ENCODE data around the gene FARS2.

FARS2 gene

DNA sequence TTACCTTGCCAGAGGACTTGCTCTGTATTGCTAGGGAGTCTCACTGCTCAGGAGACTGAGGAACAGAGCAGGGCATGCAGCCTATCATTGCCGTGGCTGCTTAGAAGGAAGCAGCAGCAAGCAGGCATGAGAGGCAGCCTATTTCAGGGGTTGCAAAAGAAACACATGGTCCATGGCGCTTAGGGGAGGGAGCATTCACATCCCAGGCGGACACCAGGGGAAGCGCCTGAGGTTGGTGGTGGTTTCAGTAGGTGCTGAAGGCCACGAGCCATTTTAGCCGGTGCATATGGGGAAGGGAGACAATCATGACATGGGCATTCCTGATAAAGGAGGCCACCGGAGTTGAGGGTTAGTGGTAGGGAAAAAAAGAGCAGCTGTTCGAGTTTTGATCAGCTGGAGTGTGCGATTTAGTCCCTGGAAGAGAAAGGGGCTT is 20.9 kb downstream of the FARS2 start:
- no peaks in the 10 kb centered on the region for H3K36me3 ChIP-seq (ENCODE audit: control insufficient read depth in 2 of 2, insufficient read depth in 2 of 2, low read length in 2 of 2)
- H3K27ac ChIP-seq (ENCODE audit: low read depth in 2 of 2, low read length in 2 of 2) = no peak overlapping the region
- H3K4me3 ChIP-seq (ENCODE audit: low read length in 2 of 2) = no peak overlapping the region
- no peaks in the 10 kb centered on the region for H3K9me3 ChIP-seq (ENCODE audit: control insufficient read depth in 2 of 2, low read length in 2 of 2)
- H3K9ac ChIP-seq (ENCODE audit: low read depth in 1 of 2, low read length in 2 of 2) = no peak overlapping the region
- no peaks in the 10 kb centered on the region for H3K4me1 ChIP-seq (ENCODE audit: control insufficient read depth in 2 of 2, insufficient read depth in 2 of 2, low read length in 2 of 2)
- no peaks in the 10 kb centered on the region for H3K27me3 ChIP-seq (ENCODE audit: control insufficient read depth in 2 of 2, insufficient read depth in 2 of 2, low read length in 2 of 2)

DNA sequence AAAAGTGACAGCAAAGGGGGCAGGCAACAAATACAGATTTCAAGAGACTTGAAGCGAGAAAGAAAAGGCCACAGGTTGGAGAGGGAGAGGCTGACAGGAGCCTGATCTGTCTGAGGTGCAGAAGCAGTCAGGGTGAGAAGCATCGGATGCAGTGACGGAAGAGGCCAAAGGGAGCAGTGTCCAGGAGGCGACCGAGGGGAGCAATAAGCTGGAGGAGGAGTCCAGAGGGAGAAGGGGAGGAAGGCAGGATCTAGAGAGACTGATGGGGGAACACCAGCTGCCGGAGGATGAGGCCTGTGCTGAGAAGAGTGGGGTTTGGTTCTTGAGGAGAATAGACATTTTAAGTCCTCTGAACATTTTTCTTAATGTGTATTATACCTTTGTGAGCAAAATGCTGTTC is 23.8 kb downstream of the FARS2 start:
- no peak overlapping the region for H3K9ac ChIP-seq (ENCODE audit: low read depth in 1 of 2, low read length in 2 of 2)
- H3K4me1 ChIP-seq (ENCODE audit: control insufficient read depth in 2 of 2, insufficient read depth in 2 of 2, low read length in 2 of 2) = no peaks in the 10 kb centered on the region
- no peaks in the 10 kb centered on the region for H3K9me3 ChIP-seq (ENCODE audit: control insufficient read depth in 2 of 2, low read length in 2 of 2)
- no peaks in the 10 kb centered on the region for H3K36me3 ChIP-seq (ENCODE audit: control insufficient read depth in 2 of 2, insufficient read depth in 2 of 2, low read length in 2 of 2)
- H3K27ac ChIP-seq (ENCODE audit: low read depth in 2 of 2, low read length in 2 of 2) = no peak overlapping the region
- no peaks in the 10 kb centered on the region for H3K27me3 ChIP-seq (ENCODE audit: control insufficient read depth in 2 of 2, insufficient read depth in 2 of 2, low read length in 2 of 2)
- H3K4me3 ChIP-seq (ENCODE audit: low read length in 2 of 2) = no peak overlapping the region

DNA sequence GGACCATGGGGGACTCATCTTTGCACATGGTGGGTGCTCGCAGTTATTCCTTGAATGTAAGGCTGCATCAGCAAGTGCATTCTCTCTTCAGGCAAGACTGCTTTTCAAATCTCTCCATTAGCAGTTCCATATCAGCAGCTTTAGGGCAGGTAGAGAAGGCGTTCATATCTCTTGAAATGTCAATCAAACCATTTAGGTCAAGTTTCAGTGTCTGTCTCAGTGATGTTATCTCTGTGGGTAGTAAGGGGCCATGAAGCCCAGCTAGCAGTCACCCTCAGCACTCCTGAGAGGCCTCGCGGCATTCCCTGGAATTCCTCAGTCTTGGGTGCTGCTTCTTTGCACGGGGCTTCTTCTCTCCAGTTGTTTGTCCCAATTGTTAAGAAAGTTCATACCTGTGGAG is 24.2 kb downstream of the FARS2 start:
- H3K27ac ChIP-seq (ENCODE audit: low read depth in 2 of 2, low read length in 2 of 2) = no peak overlapping the region
- H3K36me3 ChIP-seq (ENCODE audit: control insufficient read depth in 2 of 2, insufficient read depth in 2 of 2, low read length in 2 of 2) = no peaks in the 10 kb centered on the region
- H3K9me3 ChIP-seq (ENCODE audit: control insufficient read depth in 2 of 2, low read length in 2 of 2) = no peaks in the 10 kb centered on the region
- H3K4me1 ChIP-seq (ENCODE audit: control insufficient read depth in 2 of 2, insufficient read depth in 2 of 2, low read length in 2 of 2) = no peaks in the 10 kb centered on the region
- no peak overlapping the region for H3K9ac ChIP-seq (ENCODE audit: low read depth in 1 of 2, low read length in 2 of 2)
- H3K27me3 ChIP-seq (ENCODE audit: control insufficient read depth in 2 of 2, insufficient read depth in 2 of 2, low read length in 2 of 2) = no peaks in the 10 kb centered on the region
- no peak overlapping the region for H3K4me3 ChIP-seq (ENCODE audit: low read length in 2 of 2)

DNA sequence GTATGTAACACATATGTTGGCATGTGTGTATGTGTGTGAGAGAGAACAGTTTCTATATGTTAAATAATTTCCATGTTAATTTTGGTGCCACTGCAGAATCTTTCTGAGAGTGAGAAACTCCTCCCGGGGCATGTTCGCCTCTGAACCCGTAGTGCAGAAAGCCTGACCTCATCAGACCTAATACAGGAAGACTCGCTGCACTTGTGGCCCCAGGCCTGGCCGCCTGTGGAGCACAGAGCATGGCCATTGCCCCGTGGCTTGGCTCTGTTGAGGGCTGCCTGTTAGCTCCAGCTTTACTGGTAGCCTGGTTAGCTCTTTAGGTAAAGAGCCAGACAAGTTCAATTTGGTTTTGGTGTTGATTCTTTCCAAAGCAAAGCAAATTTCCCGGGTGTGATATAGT is 25.5 kb downstream of the FARS2 start:
- Histone ChIP-seq H3K27me3 (ENCODE audit: control insufficient read depth in 2 of 2, insufficient read depth in 2 of 2, low read length in 2 of 2) (no peaks in the 10 kb centered on the region), H3K9me3 (ENCODE audit: control insufficient read depth in 2 of 2, low read length in 2 of 2) (no peaks in the 10 kb centered on the region), H3K4me3 (ENCODE audit: low read length in 2 of 2) (no peak overlapping the region), H3K4me1 (ENCODE audit: control insufficient read depth in 2 of 2, insufficient read depth in 2 of 2, low read length in 2 of 2) (no peaks in the 10 kb centered on the region), H3K9ac (ENCODE audit: low read depth in 1 of 2, low read length in 2 of 2) (no peak overlapping the region), H3K36me3 (ENCODE audit: control insufficient read depth in 2 of 2, insufficient read depth in 2 of 2, low read length in 2 of 2) (no peaks in the 10 kb centered on the region), H3K27ac (ENCODE audit: low read depth in 2 of 2, low read length in 2 of 2) (no peak overlapping the region)

DNA sequence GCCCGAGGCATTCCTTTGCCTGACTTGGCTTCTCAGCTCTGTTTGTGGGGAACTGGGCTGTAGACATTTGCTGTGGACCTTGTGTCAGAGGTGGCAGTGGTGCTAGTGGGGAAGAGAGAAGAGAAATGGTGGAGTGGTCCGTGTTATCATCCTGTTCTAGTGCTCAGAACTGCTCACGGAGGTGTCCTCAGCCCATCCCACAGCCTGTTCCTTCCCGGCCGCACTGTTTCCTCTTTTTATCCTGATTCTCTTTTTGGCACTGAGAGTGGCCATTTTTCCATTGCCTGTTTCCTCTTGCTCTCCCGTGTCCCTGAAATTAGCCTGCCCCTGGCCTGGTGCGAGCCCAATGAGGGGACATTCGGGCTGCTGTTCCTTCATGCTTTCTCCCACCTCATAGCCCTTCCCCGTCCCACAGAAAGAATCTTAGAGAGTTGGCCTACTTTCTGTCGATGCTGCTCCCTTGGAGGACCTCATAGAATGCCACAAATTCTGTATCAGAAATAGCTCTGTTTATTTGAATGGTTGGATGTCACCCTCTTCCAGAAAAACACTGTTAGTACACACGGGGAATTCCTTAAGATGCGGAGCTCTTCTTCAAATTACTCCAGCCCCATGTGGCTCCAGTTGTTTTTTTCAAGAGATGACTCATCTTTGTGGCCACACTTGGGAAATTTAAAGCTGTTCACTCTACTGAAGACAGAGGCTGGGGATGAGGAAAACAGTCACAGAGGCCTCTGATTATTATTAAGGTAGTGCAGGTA is 26.1 kb downstream of the FARS2 start:
- no peak overlapping the region for H3K27ac ChIP-seq (ENCODE audit: low read depth in 2 of 2, low read length in 2 of 2)
- no peaks in the 10 kb centered on the region for H3K4me1 ChIP-seq (ENCODE audit: control insufficient read depth in 2 of 2, insufficient read depth in 2 of 2, low read length in 2 of 2)
- H3K36me3 ChIP-seq (ENCODE audit: control insufficient read depth in 2 of 2, insufficient read depth in 2 of 2, low read length in 2 of 2) = no peaks in the 10 kb centered on the region
- no peaks in the 10 kb centered on the region for H3K27me3 ChIP-seq (ENCODE audit: control insufficient read depth in 2 of 2, insufficient read depth in 2 of 2, low read length in 2 of 2)
- H3K4me3 ChIP-seq (ENCODE audit: low read length in 2 of 2) = no peak overlapping the region
- H3K9ac ChIP-seq (ENCODE audit: low read depth in 1 of 2, low read length in 2 of 2) = no peak overlapping the region
- no peaks in the 10 kb centered on the region for H3K9me3 ChIP-seq (ENCODE audit: control insufficient read depth in 2 of 2, low read length in 2 of 2)

DNA sequence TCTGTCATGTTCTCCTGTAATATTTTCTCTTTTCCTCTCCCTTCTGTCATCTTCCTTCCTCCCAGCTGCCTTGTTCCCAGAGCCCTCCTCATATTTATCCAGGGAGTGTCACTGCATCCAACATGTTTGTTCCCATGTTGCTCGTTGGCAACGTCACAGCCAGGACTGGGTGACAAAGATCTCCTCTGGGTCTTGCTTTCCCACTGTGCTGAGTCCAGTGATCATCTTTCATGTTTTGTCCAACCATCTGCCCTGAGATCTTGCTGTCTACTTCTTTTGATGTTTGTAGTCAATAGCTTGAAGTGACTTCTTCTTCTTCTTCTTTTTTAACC is 26.6 kb downstream of the FARS2 start:
- Histone ChIP-seq H3K27me3 (ENCODE audit: control insufficient read depth in 2 of 2, insufficient read depth in 2 of 2, low read length in 2 of 2) (no peaks in the 10 kb centered on the region), H3K4me1 (ENCODE audit: control insufficient read depth in 2 of 2, insufficient read depth in 2 of 2, low read length in 2 of 2) (no peaks in the 10 kb centered on the region), H3K9me3 (ENCODE audit: control insufficient read depth in 2 of 2, low read length in 2 of 2) (no peaks in the 10 kb centered on the region), H3K27ac (ENCODE audit: low read depth in 2 of 2, low read length in 2 of 2) (no peak overlapping the region), H3K36me3 (ENCODE audit: control insufficient read depth in 2 of 2, insufficient read depth in 2 of 2, low read length in 2 of 2) (no peaks in the 10 kb centered on the region), H3K4me3 (ENCODE audit: low read length in 2 of 2) (no peak overlapping the region), H3K9ac (ENCODE audit: low read depth in 1 of 2, low read length in 2 of 2) (no peak overlapping the region)

DNA sequence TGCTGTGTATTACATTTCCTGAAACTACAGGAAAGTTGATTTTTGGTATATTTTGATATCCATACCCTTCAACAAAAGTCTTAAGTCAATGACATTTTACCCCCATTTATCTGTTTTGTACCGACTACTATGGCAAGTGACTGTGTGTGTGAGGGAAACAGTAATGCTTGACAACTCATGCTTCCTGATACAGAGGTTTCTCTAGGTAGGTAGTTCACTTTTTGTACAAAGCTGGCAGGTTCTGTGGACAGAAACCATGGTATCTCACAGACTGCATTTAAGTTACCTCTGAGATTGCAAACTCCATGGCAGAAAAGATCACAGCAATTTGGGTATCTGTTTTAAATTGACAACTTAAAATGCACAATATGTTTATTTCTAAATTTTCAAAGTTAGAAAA is 28.8 kb downstream of the FARS2 start:
- no peaks in the 10 kb centered on the region for H3K36me3 ChIP-seq (ENCODE audit: control insufficient read depth in 2 of 2, insufficient read depth in 2 of 2, low read length in 2 of 2)
- H3K4me3 ChIP-seq (ENCODE audit: low read length in 2 of 2) = no peak overlapping the region
- H3K4me1 ChIP-seq (ENCODE audit: control insufficient read depth in 2 of 2, insufficient read depth in 2 of 2, low read length in 2 of 2) = peaks cover 0 to 6% of the 10 kb centered on the region in 2 donors
- no peak overlapping the region for H3K27ac ChIP-seq (ENCODE audit: low read depth in 2 of 2, low read length in 2 of 2)
- H3K27me3 ChIP-seq (ENCODE audit: control insufficient read depth in 2 of 2, insufficient read depth in 2 of 2, low read length in 2 of 2) = no peaks in the 10 kb centered on the region
- H3K9me3 ChIP-seq (ENCODE audit: control insufficient read depth in 2 of 2, low read length in 2 of 2) = no peaks in the 10 kb centered on the region
- H3K9ac ChIP-seq (ENCODE audit: low read depth in 1 of 2, low read length in 2 of 2) = no peak overlapping the region

DNA sequence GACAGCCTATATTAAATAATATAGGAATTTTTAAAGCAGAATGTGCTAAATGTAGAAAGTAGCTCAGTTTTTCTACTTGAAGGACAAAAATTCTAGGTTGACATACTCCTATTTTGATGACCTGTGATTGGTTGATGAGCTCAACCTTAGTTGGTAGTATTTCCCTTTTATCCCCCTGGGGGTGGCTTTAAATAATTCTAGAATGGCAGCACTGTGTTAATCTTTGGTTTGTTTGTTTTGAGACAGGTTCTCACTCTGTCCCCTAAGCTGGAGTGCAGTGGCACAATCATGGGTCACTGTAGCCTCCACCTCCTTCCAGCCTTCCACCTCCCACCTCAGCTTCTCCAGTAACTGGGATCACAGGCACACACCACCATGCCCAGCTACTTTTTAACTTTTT is 29.2 kb downstream of the FARS2 start:
- H3K36me3 ChIP-seq (ENCODE audit: control insufficient read depth in 2 of 2, insufficient read depth in 2 of 2, low read length in 2 of 2) = no peaks in the 10 kb centered on the region
- no peaks in the 10 kb centered on the region for H3K27me3 ChIP-seq (ENCODE audit: control insufficient read depth in 2 of 2, insufficient read depth in 2 of 2, low read length in 2 of 2)
- H3K27ac ChIP-seq (ENCODE audit: low read depth in 2 of 2, low read length in 2 of 2) = no peak overlapping the region
- no peak overlapping the region for H3K4me3 ChIP-seq (ENCODE audit: low read length in 2 of 2)
- no peak overlapping the region for H3K9ac ChIP-seq (ENCODE audit: low read depth in 1 of 2, low read length in 2 of 2)
- H3K9me3 ChIP-seq (ENCODE audit: control insufficient read depth in 2 of 2, low read length in 2 of 2) = no peaks in the 10 kb centered on the region
- peaks cover 0 to 6% of the 10 kb centered on the region in 2 donors for H3K4me1 ChIP-seq (ENCODE audit: control insufficient read depth in 2 of 2, insufficient read depth in 2 of 2, low read length in 2 of 2)

DNA sequence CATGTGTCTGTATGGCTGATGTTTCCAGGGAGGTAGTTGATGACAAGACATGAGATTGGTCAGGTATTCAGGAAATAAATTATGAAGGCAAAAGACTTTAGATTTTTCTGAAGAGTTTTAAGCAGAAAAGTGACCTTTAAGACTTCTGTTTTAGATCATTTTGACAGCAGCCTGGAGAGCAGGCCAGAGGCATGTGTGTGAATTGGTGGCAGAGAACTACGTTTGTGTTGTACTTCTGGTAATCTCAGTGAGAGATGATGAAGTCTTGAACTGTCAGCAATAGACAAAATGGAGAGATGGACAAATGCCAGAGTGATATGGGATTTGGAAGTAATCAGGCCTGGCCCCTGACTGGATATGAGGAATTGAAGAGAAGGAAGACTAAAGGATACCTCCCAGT is 30.8 kb downstream of the FARS2 start:
- no peaks in the 10 kb centered on the region for H3K36me3 ChIP-seq (ENCODE audit: control insufficient read depth in 2 of 2, insufficient read depth in 2 of 2, low read length in 2 of 2)
- no peak overlapping the region for H3K4me3 ChIP-seq (ENCODE audit: low read length in 2 of 2)
- peaks cover 0 to 6% of the 10 kb centered on the region in 2 donors for H3K4me1 ChIP-seq (ENCODE audit: control insufficient read depth in 2 of 2, insufficient read depth in 2 of 2, low read length in 2 of 2)
- no peaks in the 10 kb centered on the region for H3K27me3 ChIP-seq (ENCODE audit: control insufficient read depth in 2 of 2, insufficient read depth in 2 of 2, low read length in 2 of 2)
- H3K27ac ChIP-seq (ENCODE audit: low read depth in 2 of 2, low read length in 2 of 2) = no peak overlapping the region
- H3K9ac ChIP-seq (ENCODE audit: low read depth in 1 of 2, low read length in 2 of 2) = no peak overlapping the region
- no peaks in the 10 kb centered on the region for H3K9me3 ChIP-seq (ENCODE audit: control insufficient read depth in 2 of 2, low read length in 2 of 2)

DNA sequence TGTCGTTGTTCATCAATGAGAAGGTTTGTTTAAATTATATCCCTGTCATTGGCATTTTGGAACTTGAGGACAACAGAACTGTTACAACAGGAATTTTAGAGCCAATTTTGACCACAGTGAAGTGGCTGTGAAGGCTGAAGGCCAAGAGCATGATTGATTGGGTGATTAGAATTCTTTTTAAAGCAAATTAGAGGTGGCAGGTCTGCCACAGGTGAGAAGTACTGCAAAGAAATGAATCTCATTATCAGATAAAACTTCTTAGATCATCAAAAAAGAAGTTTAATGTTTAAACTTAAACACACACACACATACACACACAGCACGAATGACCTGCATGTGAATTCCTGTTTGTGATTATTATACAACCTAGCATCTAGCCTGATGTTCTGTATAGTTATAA is 32.4 kb downstream of the FARS2 start:
- Histone ChIP-seq H3K4me1 (ENCODE audit: control insufficient read depth in 2 of 2, insufficient read depth in 2 of 2, low read length in 2 of 2) (peaks cover 0 to 6% of the 10 kb centered on the region in 2 donors), H3K36me3 (ENCODE audit: control insufficient read depth in 2 of 2, insufficient read depth in 2 of 2, low read length in 2 of 2) (no peaks in the 10 kb centered on the region), H3K4me3 (ENCODE audit: low read length in 2 of 2) (no peak overlapping the region), H3K9me3 (ENCODE audit: control insufficient read depth in 2 of 2, low read length in 2 of 2) (no peaks in the 10 kb centered on the region), H3K9ac (ENCODE audit: low read depth in 1 of 2, low read length in 2 of 2) (no peak overlapping the region), H3K27ac (ENCODE audit: low read depth in 2 of 2, low read length in 2 of 2) (no peak overlapping the region), H3K27me3 (ENCODE audit: control insufficient read depth in 2 of 2, insufficient read depth in 2 of 2, low read length in 2 of 2) (no peaks in the 10 kb centered on the region)

All from mucosa of rectum (tissue), 2 donors.